Parathyroid adenoma (tissue), 2 donors: ENCODE data around the gene CNOT10.
A peak's percentile ranks its signal among the peaks of the same experiment; 100 is the strongest.

Experiments used
- H2AFZ ChIP-seq: fragments of 300-600 bp; sonication (generic); one replicate; pipeline ENCODE4 v1.7.0; 2017; ENCODE audit warnings: antibody characterized with exemption, mild to moderate bottlenecking
- H3K27ac ChIP-seq: fragments of 300-600 bp; sonication (generic); one replicate; pipeline ENCODE4 v1.7.0; 2017
- H3K27me3 ChIP-seq: fragments of 300-600 bp; sonication (generic); one replicate; pipeline ENCODE4 v1.7.0; 2017; ENCODE audit warnings: low read length; ENCODE audit not compliant: control insufficient read depth, insufficient read depth
- H3K36me3 ChIP-seq: fragments of 300-600 bp; sonication (generic); one replicate; pipeline ENCODE4 v1.7.0; 2017; ENCODE audit warnings: low read length; ENCODE audit not compliant: control insufficient read depth, insufficient read depth
- H3K4me1 ChIP-seq: fragments of 300-600 bp; sonication (generic); one replicate; pipeline ENCODE4 v1.7.0; 2017; ENCODE audit warnings: control low read depth
- H3K4me2 ChIP-seq: fragments of 300-600 bp; sonication (generic); one replicate; pipeline ENCODE4 v1.7.0; 2017; ENCODE audit warnings: low read length
- H3K4me3 ChIP-seq: fragments of 300-600 bp; sonication (generic); one replicate; pipeline ENCODE4 v1.7.0; 2017; ENCODE audit warnings: low read depth, low read length
- H3K79me2 ChIP-seq: fragments of 300-600 bp; sonication (generic); one replicate; pipeline ENCODE4 v1.7.0; 2017; ENCODE audit warnings: control low read depth
- H3K9ac ChIP-seq: fragments of 300-600 bp; sonication (generic); one replicate; pipeline ENCODE4 v1.7.0; 2017; ENCODE audit warnings: mild to moderate bottlenecking
- H3K9me3 ChIP-seq: fragments of 300-600 bp; sonication (generic); one replicate; pipeline ENCODE4 v1.7.0; 2017; ENCODE audit warnings: low read length; ENCODE audit not compliant: control insufficient read depth
- TF ChIP-seq, protein P1 (sequence below): fragments of 300-600 bp; sonication (generic); IDR thresholded peaks from one replicate; pipeline ENCODE4 v1.7.0; 2017; ENCODE audit warnings: antibody characterized with exemption, mild to moderate bottlenecking
- donor health status: primary hyperparathyroidism.

The CNOT10 gene

DNA sequence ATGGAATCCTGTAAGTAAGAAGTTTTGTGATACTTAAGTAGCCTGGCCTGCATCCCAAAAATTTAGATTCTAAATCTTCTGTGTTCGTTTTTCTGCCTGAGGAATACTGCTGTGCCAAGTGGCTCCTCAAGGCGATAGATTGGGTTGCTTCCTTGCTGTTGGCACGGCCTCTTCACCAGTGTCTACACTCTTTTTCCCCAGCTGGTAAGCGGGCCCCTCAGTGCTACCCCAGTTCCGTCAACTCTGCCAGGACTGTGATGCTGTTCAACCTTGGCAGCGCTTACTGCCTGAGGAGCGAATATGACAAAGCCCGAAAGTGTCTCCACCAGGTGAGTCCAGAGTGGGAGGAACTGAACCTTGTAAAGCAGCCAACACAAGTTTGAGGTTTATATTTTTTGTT, 79.5 kb downstream of the CNOT10 start:
- Histone ChIP-seq H3K36me3 (no peaks in the 10 kb centered on the region), H3K9me3 (no peaks in the 10 kb centered on the region), H3K4me3 (no peak overlapping the region), H3K27ac (no peak overlapping the region), H3K4me1 (no peaks in the 10 kb centered on the region), H3K4me2 (no peak overlapping the region), H3K79me2 (no peaks in the 10 kb centered on the region), H2AFZ (no peak overlapping the region), H3K9ac (no peak overlapping the region), H3K27me3 (no peaks in the 10 kb centered on the region)
- TF ChIP-seq, protein P1, sequence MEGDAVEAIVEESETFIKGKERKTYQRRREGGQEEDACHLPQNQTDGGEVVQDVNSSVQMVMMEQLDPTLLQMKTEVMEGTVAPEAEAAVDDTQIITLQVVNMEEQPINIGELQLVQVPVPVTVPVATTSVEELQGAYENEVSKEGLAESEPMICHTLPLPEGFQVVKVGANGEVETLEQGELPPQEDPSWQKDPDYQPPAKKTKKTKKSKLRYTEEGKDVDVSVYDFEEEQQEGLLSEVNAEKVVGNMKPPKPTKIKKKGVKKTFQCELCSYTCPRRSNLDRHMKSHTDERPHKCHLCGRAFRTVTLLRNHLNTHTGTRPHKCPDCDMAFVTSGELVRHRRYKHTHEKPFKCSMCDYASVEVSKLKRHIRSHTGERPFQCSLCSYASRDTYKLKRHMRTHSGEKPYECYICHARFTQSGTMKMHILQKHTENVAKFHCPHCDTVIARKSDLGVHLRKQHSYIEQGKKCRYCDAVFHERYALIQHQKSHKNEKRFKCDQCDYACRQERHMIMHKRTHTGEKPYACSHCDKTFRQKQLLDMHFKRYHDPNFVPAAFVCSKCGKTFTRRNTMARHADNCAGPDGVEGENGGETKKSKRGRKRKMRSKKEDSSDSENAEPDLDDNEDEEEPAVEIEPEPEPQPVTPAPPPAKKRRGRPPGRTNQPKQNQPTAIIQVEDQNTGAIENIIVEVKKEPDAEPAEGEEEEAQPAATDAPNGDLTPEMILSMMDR, result no peak

DNA sequence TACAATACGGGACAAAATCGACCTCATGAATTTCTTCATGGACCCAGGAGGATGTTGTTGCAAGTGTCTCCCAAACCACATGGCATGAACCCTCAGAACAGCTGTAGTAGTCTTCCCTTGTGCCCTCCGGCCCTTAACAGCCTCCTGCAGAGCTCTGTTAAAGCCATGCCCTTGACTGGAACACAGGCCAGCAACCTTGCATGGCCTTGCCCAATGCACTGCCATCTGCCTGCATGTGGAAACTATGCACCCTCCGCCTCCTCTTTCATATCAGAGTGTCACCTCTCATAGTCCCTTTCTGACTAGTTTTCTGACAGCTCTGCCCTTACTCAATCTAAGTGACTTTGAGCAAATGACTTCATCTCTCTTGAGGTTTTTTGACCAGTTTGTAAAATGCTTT, 93.4 kb downstream of the CNOT10 start:
- Histone ChIP-seq H3K9ac (no peak overlapping the region), H3K4me3 (no peak overlapping the region), H3K79me2 (no peaks in the 10 kb centered on the region), H3K9me3 (no peaks in the 10 kb centered on the region), H3K27me3 (no peaks in the 10 kb centered on the region), H3K27ac (no peak overlapping the region), H2AFZ (no peak overlapping the region), H3K4me2 (no peak overlapping the region), H3K36me3 (no peaks in the 10 kb centered on the region), H3K4me1 (no peaks in the 10 kb centered on the region)
- TF ChIP-seq, protein P1, result no peak

DNA sequence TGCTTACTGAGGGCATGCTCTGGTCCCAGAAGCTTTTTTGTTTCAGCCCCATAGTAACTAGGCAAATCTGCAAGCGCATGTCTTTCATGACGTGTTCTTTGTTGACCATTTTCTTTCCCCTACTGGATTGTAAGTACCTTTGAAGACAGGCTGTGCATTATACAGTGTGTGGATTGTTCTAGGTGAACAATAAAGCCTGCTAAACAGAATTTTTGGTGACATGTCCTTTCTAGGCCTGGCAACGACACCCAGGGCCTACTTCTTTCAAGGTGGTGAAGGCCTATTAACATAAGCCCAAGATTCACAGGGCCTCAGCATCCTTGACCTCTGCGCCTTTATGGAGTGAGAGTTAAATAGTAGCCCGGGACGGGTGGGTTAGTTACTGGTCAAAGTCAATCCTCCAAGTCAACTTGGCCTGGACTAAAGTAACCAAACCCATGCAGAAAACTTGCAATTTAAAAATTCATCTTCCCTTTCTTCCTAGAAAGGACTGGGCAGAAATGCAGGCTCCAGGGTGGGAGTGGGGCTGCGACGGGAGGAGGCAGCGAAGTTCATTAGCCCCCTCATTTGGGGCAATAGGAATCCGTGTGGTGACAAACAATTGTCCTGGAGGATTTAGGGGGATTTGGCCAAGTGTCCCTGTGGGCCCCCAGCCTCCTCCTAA, 95.2 kb downstream of the CNOT10 start:
- H3K36me3 ChIP-seq, result no peaks in the 10 kb centered on the region
- H3K27ac ChIP-seq, result no peak overlapping the region
- TF ChIP-seq, protein P1, result no peak
- H3K79me2 ChIP-seq, result no peaks in the 10 kb centered on the region
- H3K9me3 ChIP-seq, result no peaks in the 10 kb centered on the region
- H3K9ac ChIP-seq, result no peak overlapping the region
- no peaks in the 10 kb centered on the region for H3K4me1 ChIP-seq
- H3K27me3 ChIP-seq, result no peaks in the 10 kb centered on the region
- H3K4me3 ChIP-seq, result no peak overlapping the region
- H2AFZ ChIP-seq, result no peak overlapping the region
- H3K4me2 ChIP-seq, result no peak overlapping the region

DNA sequence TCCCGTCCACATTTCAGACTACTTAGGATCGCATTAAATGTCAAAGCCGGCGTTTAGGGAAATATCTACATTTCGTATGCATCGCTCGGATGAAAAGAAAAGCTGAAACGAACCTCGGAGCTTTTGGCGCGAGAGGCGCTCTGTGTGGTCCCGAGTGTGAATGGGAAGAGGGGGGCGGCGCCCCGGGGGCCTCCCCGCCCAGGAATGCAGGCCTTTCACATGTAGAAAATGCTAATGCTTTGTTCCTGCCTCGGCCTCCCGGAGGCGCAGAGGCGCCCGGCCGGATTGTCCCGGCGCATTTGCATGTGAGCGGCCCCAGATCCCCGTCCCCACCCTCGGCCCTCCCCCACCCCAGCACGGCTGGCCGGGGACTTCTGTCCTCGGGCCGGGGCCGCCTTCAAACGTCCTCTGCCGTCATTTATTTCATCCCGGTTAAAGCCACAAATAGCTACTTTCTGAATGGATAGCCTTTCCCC, 95.8 kb downstream of the CNOT10 start:
- no peaks in the 10 kb centered on the region for H3K27me3 ChIP-seq
- TF ChIP-seq, protein P1, result no peak
- H3K4me3 ChIP-seq, result peak overlapping the region; percentile 66
- H3K9ac ChIP-seq, result no peak overlapping the region
- H2AFZ ChIP-seq, result peak overlapping the region; percentile 86
- no peaks in the 10 kb centered on the region for H3K79me2 ChIP-seq
- H3K9me3 ChIP-seq, result no peaks in the 10 kb centered on the region
- H3K36me3 ChIP-seq, result no peaks in the 10 kb centered on the region
- H3K27ac ChIP-seq, result no peak overlapping the region
- no peaks in the 10 kb centered on the region for H3K4me1 ChIP-seq
- peak overlapping the region; percentile 100 for H3K4me2 ChIP-seq
